ENCODE data around the gene MED22. TPM values are rescaled to one million over a fixed set of nuclear protein-coding genes. Genes with fewer than 3 reads are reported as not detected.

The MED22 gene
- total and polyA plus RNA-seq, 2 of the 8 experiments (the other 6 are each of a cell fraction or from before 2014, with no cell fraction given), result 56.4 to 68.4 TPM

DNA sequence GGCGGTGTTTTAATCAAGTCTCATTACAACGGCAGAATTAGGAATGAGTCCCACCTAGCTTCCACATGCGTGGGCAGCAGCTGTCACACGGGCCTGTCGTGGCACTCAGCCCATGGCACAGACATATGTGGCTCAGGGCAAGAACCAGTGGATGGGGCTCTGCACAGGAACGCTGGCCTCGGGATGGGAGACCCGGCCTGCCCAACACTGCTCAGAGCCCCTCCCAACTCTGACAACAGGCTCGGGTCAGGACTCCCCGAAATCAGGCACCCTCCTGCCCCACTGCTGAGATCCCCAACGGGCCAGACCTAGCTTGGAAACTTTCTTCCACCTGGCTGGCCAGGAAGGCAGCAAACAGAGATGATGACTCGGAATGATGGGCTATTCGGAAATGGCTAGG is 7.0 kb downstream of the MED22 start:
- peaks cover 2 to 9% of the 10 kb centered on the region in 2 experiments; a peak in 3 of 4 replicates for H3K79me2 ChIP-seq (ENCODE audit: control insufficient read depth in 1 of 2, insufficient read depth in 2 of 2, low read length in 2 of 2)
- no peaks in the 10 kb centered on the region for H3K9me3 ChIP-seq (ENCODE audit: insufficient read depth in 2 of 2, low read depth in 1 of 2, low read length in 1 of 2)
- H4K5ac ChIP-seq (ENCODE audit: insufficient read length, low read depth, low read length), result no peak overlapping the region
- no peak overlapping the region for H3K56ac ChIP-seq (replicated peaks; ENCODE audit: insufficient read length, low read depth, low read length)
- H3K79me1 ChIP-seq (ENCODE audit: low read depth, low read length), result peaks cover 17% of the 10 kb centered on the region
- no peak overlapping the region for H3K9ac ChIP-seq (replicated peaks in 1 of 4; ENCODE audit: extremely low read depth in 1 of 4, low read depth in 3 of 4, low read length in 3 of 4)
- H2BK5ac ChIP-seq (ENCODE audit: low read depth, low read length), result no peak overlapping the region
- no peaks in the 10 kb centered on the region for H3K27me3 ChIP-seq (replicated peaks in 1 of 4; ENCODE audit: control insufficient read depth in 3 of 4, extremely low read depth in 1 of 4, insufficient read depth in 3 of 4, low read length in 3 of 4)
- H2BK15ac ChIP-seq (ENCODE audit: low read length), result no peak overlapping the region
- TF ChIP-seq BACH1 (IDR thresholded peaks at IDR 0.05; ENCODE audit: low read length), result no peak
- no peak for TF ChIP-seq SIN3A (conservative IDR thresholded peaks at IDR 0.05 in 1 of 2, IDR thresholded peaks at IDR 0.05 in 1 of 2; ENCODE audit: low read depth in 1 of 2, low read length in 2 of 2)
- TF ChIP-seq, protein P1, sequence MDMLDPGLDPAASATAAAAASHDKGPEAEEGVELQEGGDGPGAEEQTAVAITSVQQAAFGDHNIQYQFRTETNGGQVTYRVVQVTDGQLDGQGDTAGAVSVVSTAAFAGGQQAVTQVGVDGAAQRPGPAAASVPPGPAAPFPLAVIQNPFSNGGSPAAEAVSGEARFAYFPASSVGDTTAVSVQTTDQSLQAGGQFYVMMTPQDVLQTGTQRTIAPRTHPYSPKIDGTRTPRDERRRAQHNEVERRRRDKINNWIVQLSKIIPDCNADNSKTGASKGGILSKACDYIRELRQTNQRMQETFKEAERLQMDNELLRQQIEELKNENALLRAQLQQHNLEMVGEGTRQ (IDR thresholded peaks at IDR 0.05; ENCODE audit: low read length), result no peak
- no peak for TF ChIP-seq EGR1 (IDR thresholded peaks at IDR 0.05; ENCODE audit: borderline replicate concordance, low read depth, low read length)
- no peak for TF ChIP-seq SP1 (IDR thresholded peaks at IDR 0.05; ENCODE audit: low read depth, low read length)
- no peak for TF ChIP-seq ASH2L (IDR thresholded peaks at IDR 0.05; ENCODE audit: low read length)
- no peak for TF ChIP-seq POU5F1 (IDR thresholded peaks at IDR 0.05; ENCODE audit: low read depth, low read length)
- TF ChIP-seq SP4 (IDR thresholded peaks at IDR 0.05; ENCODE audit: low read length), result no peak
- TF ChIP-seq BCL11A (IDR thresholded peaks at IDR 0.05; ENCODE audit: low read depth in 2 of 2, low read length in 2 of 2), result no peak
- no peak for TF ChIP-seq FOSL1 (IDR thresholded peaks at IDR 0.05; ENCODE audit: insufficient read depth, low read depth, low read length)
- no peak for TF ChIP-seq POLR2AphosphoS5 (IDR thresholded peaks at IDR 0.05; ENCODE audit: low read depth, low read length)
- no peak overlapping the region for H2AFZ ChIP-seq (ENCODE audit: low read length)
- no peak overlapping the region for H3K14ac ChIP-seq (ENCODE audit: insufficient read length)
- H4K20me1 ChIP-seq (replicated peaks in 1 of 2; ENCODE audit: control insufficient read depth in 1 of 2, insufficient read depth in 2 of 2, low read length in 2 of 2), result peaks cover 8 to 26% of the 10 kb centered on the region in 2 experiments
- no peak overlapping the region for H3K4me3 ChIP-seq (ENCODE audit: extremely low read depth in 1 of 4, insufficient read depth in 2 of 4, low read depth in 3 of 4, low read length in 4 of 4)
- no peak overlapping the region for H4K91ac ChIP-seq (replicated peaks; ENCODE audit: insufficient read length, low read length)
- WGBS, 2 experiments (ENCODE audit: extremely low coverage in 1 of 2, insufficient coverage in 1 of 2, insufficient read length in 1 of 2, insufficient replicate concordance in 2 of 2, low coverage in 1 of 2, low lambda C conversion rate in 2 of 2, missing lambda C conversion rate in 1 of 2), result 90% methylated on average over 13 of the region's 13 CpGs; no CpG with 5 or more reads in 1 of the 2 experiments
- no peak overlapping the region for H2AK5ac ChIP-seq (ENCODE audit: low read depth, low read length)
- H4K8ac ChIP-seq (ENCODE audit: extremely low read depth, insufficient read depth, low read length), result no peak overlapping the region
- no peak overlapping the region for H3K23ac ChIP-seq (ENCODE audit: insufficient read length)
- no peak overlapping the region for H3K27ac ChIP-seq (ENCODE audit: low read depth, low read length)
- H3K4me2 ChIP-seq (ENCODE audit: insufficient read depth in 1 of 2, low read depth in 2 of 2, low read length in 2 of 2), result no peak overlapping the region
- H3K4ac ChIP-seq (replicated peaks; ENCODE audit: insufficient read length, low read depth, low read length), result no peak overlapping the region
- H3K36me3 ChIP-seq (ENCODE audit: control insufficient read depth in 2 of 4, insufficient read depth in 4 of 4, low read length in 3 of 4), result peaks cover 31 to 65% (median 53%) of the 10 kb centered on the region in 4 experiments
- peaks cover 5% of the 10 kb centered on the region; the same call in 1 of the 2 replicates for H3K23me2 ChIP-seq (ENCODE audit: low read depth, low read length)
- no peak overlapping the region for H2BK120ac ChIP-seq (replicated peaks; ENCODE audit: low read depth, low read length)
- DNase-seq (ENCODE audit: low read depth in 1 of 2, low spot score in 2 of 2) (no peak), FAIRE-seq (no peak)
- CTCF ChIA-PET (ENCODE audit: partially characterized antibody), result interaction anchor here (0.6 to 5.5 kb wide), 18 partner anchors 8 to 369 kb away, joined by 3 to 45 read pairs (median 6); partner anchors contain the start of genes SLC2A6 and SURF1
- peaks cover 0 to 2% (median 0%) of the 10 kb centered on the region in 4 experiments; a peak in 1 of 7 replicates for H3K4me1 ChIP-seq (replicated peaks in 1 of 4; ENCODE audit: control insufficient read depth in 3 of 4, insufficient read depth in 4 of 4, low read length in 3 of 4)
- no peak overlapping the region for H2BK12ac ChIP-seq (ENCODE audit: low read depth, low read length)
- POLR2A ChIA-PET (ENCODE audit: partially characterized antibody), result interaction anchor here (4.0 to 14.8 kb wide), 2 partner anchors 10 to 13 kb away, joined by 25 to 303 read pairs; partner anchors contain the start of genes MED22, RPL7A, SURF1 and SURF2
- no peak overlapping the region for H2BK20ac ChIP-seq (ENCODE audit: low read length)
- no peak overlapping the region for H3K18ac ChIP-seq (ENCODE audit: extremely low read depth, low read length)

Data from H1 (cell line).